Neural progenitor cell (in vitro differentiated cells): ENCODE measurements around the gene RHOBTB3.

Experiments used
- EZH2 ChIP-seq: fragments of 200-600 bp; sonication (generic); IDR thresholded peaks from 2 replicates; pipeline ENCODE4 v1.6.1; 2017; ENCODE audit warnings: antibody characterized with exemption, mild to moderate bottlenecking, moderate library complexity
- EZH2phosphoT487 ChIP-seq: fragments of 200-600 bp; sonication (generic); IDR thresholded peaks from 2 replicates; pipeline ENCODE4 v1.6.1; 2017; ENCODE audit warnings: antibody characterized with exemption
- TF ChIP-seq, protein P1 (sequence below): fragments of 200-600 bp; sonication (generic); IDR thresholded peaks from 2 replicates; pipeline ENCODE4 v1.5.1; 2017; ENCODE audit warnings: antibody characterized with exemption, mild to moderate bottlenecking

DNA sequence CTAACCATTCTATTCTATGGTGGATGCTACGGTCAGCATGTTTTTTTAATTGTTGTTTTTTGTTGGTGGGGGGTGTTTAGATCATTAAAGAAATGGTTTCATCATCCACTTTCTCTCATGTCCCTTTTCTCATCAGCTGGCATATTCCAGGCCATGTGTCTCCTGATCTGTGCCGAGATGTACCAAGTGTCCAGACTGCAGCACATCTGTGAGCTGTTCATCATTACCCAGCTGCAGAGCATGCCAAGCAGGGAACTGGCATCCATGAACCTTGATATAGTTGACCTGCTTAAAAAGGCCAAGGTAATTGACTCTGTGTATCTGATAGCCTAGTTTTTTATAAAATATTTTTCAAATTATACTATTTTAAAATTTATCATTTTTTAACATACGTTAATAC, 52.5 kb downstream of the RHOBTB3 start:
- TF ChIP-seq, protein P1, sequence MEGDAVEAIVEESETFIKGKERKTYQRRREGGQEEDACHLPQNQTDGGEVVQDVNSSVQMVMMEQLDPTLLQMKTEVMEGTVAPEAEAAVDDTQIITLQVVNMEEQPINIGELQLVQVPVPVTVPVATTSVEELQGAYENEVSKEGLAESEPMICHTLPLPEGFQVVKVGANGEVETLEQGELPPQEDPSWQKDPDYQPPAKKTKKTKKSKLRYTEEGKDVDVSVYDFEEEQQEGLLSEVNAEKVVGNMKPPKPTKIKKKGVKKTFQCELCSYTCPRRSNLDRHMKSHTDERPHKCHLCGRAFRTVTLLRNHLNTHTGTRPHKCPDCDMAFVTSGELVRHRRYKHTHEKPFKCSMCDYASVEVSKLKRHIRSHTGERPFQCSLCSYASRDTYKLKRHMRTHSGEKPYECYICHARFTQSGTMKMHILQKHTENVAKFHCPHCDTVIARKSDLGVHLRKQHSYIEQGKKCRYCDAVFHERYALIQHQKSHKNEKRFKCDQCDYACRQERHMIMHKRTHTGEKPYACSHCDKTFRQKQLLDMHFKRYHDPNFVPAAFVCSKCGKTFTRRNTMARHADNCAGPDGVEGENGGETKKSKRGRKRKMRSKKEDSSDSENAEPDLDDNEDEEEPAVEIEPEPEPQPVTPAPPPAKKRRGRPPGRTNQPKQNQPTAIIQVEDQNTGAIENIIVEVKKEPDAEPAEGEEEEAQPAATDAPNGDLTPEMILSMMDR: no peak
- no peak for TF ChIP-seq EZH2phosphoT487
- no peak for TF ChIP-seq EZH2
